Loucy (cell line): ENCODE results near the gene ORC3.

Experiments used
- H2AFZ ChIP-seq: fragments of 200-600 bp; sonication (generic); 2 replicates; pipeline ENCODE4 v1.6.0; 2016; ENCODE audit warnings: antibody characterized with exemption, mild to moderate bottlenecking, low read length, moderate library complexity
- H3F3A ChIP-seq: fragments of 200-600 bp; 2 replicates; pipeline ENCODE4 v1.6.0; 2016; ENCODE audit warnings: antibody characterized with exemption, low read depth, mild to moderate bottlenecking
- H3K27me3 ChIP-seq: fragments of 200-600 bp; sonication (generic); 2 replicates; pipeline ENCODE4 v1.6.1; 2014; ENCODE audit warnings: low read length, mild to moderate bottlenecking; ENCODE audit not compliant: insufficient read depth, poor library complexity, severe bottlenecking
- H3K36me3 ChIP-seq: fragments of 200-600 bp; sonication (generic); 2 replicates; pipeline ENCODE4 v1.6.1; 2016; ENCODE audit warnings: low read length; ENCODE audit not compliant: insufficient read depth
- H3K4me1 ChIP-seq: fragments of 200-600 bp; sonication (generic); 2 replicates; pipeline ENCODE4 v1.5.1; 2014; ENCODE audit warnings: low read length, mild to moderate bottlenecking; ENCODE audit not compliant: insufficient read depth, poor library complexity, severe bottlenecking
- H3K4me2 ChIP-seq: fragments of 200-600 bp; sonication (generic); 2 replicates; pipeline ENCODE4 v1.6.0; 2014; ENCODE audit warnings: antibody characterized with exemption, low read length, low read depth, mild to moderate bottlenecking; ENCODE audit not compliant: poor library complexity, severe bottlenecking
- H3K4me3 ChIP-seq: fragments of 200-600 bp; sonication (generic); 2 replicates; pipeline ENCODE4 v1.5.1; 2014; ENCODE audit warnings: low read length, mild to moderate bottlenecking, mixed read lengths; ENCODE audit not compliant: poor library complexity, severe bottlenecking
- H3K79me2 ChIP-seq: fragments of 200-600 bp; sonication (generic); 2 replicates; pipeline ENCODE4 v1.6.1; 2014; ENCODE audit warnings: low read length; ENCODE audit not compliant: insufficient read depth
- H3K9ac ChIP-seq: fragments of 200-600 bp; sonication (generic); 2 replicates; pipeline ENCODE4 v1.6.0; 2014; ENCODE audit warnings: mild to moderate bottlenecking, low read depth, low read length, moderate library complexity; ENCODE audit not compliant: poor library complexity, severe bottlenecking
- H3K9me2 ChIP-seq: fragments of 200-600 bp; sonication (generic); replicated peaks from 2 replicates; pipeline ENCODE4 v1.6.1; 2016; ENCODE audit warnings: low read depth, low read length, mixed read lengths
- H3K9me3 ChIP-seq: fragments of 200-600 bp; sonication (generic); 2 replicates; pipeline ENCODE4 v1.6.1; 2014; ENCODE audit warnings: mild to moderate bottlenecking, antibody characterized with exemption, low read length, low read depth; ENCODE audit not compliant: insufficient read depth
- H4K20me1 ChIP-seq: fragments of 200-600 bp; sonication (generic); 2 replicates; pipeline ENCODE4 v1.6.0; 2014; ENCODE audit warnings: antibody characterized with exemption, low read length, mild to moderate bottlenecking; ENCODE audit not compliant: insufficient read depth, poor library complexity, severe bottlenecking
- CTCF ChIP-seq: fragments of 200-600 bp; sonication (generic); conservative IDR thresholded peaks from 2 replicates; pipeline ENCODE4 v1.5.1; 2014; ENCODE audit warnings: mild to moderate bottlenecking, antibody characterized with exemption, low read length
- EZH2phosphoT487 ChIP-seq: fragments of 200-600 bp; IDR thresholded peaks from 2 replicates; pipeline ENCODE4 v1.6.1; 2018; ENCODE audit warnings: antibody characterized with exemption, mild to moderate bottlenecking, moderate library complexity, borderline replicate concordance

Gene ORC3

GRCh38 chr6:87588756-87589407, 1.1 kb upstream of the ORC3 start:
- H3K79me2 ChIP-seq: peaks cover 77% of the 10 kb centered on the region
- H3K4me3 ChIP-seq: peak overlapping the region; percentile 94
- TF ChIP-seq EZH2phosphoT487 (no peak), CTCF (no peak)
- H3K9me3 ChIP-seq: no peaks in the 10 kb centered on the region
- no peak overlapping the region for H2AFZ ChIP-seq
- H3F3A ChIP-seq: no peaks in the 10 kb centered on the region
- no peaks in the 10 kb centered on the region for H3K9me2 ChIP-seq
- no peaks in the 10 kb centered on the region for H3K36me3 ChIP-seq
- peak overlapping the region; percentile 95 for H3K4me2 ChIP-seq
- H3K27me3 ChIP-seq: no peaks in the 10 kb centered on the region
- H4K20me1 ChIP-seq: peaks cover 17% of the 10 kb centered on the region
- H3K9ac ChIP-seq: peak overlapping the region; percentile 86
- H3K4me1 ChIP-seq: peaks cover 34% of the 10 kb centered on the region

- Histone ChIP-seq H3K4me1 (peaks cover 34% of the 10 kb centered on the region), H3K4me3 (peak overlapping the region; percentile 94), H3K36me3 (peaks cover 6% of the 10 kb centered on the region; the same call in 1 of the 2 replicates), H3K9ac (peak overlapping the region; percentile 86), H3K4me2 (peak overlapping the region; percentile 75), H3K9me2 (no peaks in the 10 kb centered on the region), H3F3A (no peaks in the 10 kb centered on the region), H3K9me3 (no peaks in the 10 kb centered on the region), H4K20me1 (peaks cover 17% of the 10 kb centered on the region), H3K79me2 (peaks cover 63% of the 10 kb centered on the region), H2AFZ (peak overlapping the region; percentile 92), H3K27me3 (no peaks in the 10 kb centered on the region)
- TF ChIP-seq CTCF: no peak
Observed at GRCh38 chr6:87590417-87590880, 514 bp downstream of the ORC3 start.

- Histone ChIP-seq H3K4me1 (peaks cover 34% of the 10 kb centered on the region), H3K9me3 (no peaks in the 10 kb centered on the region), H3K9ac (peak overlapping the region; percentile 86), H4K20me1 (peaks cover 13% of the 10 kb centered on the region), H3K79me2 (peaks cover 60% of the 10 kb centered on the region), H3K36me3 (peaks cover 9% of the 10 kb centered on the region; the same call in 1 of the 2 replicates), H3K9me2 (no peaks in the 10 kb centered on the region), H3K27me3 (no peaks in the 10 kb centered on the region), H3K4me2 (peak overlapping the region; percentile 75), H3F3A (no peaks in the 10 kb centered on the region), H3K4me3 (peak overlapping the region; percentile 94), H2AFZ (no peak overlapping the region)
- TF ChIP-seq EZH2phosphoT487 (no peak), CTCF (no peak)
Observed at GRCh38 chr6:87590990-87591389, 1.1 kb downstream of the ORC3 start.
